GM12875 (cell line): ENCODE measurements around the gene SLC8A1.

Experiments
- H3K4me3 ChIP-seq: one replicate; pipeline ENCODE4 v1.5.1; 2011; ENCODE audit warnings: low read depth, low read length, control low read depth
- TF ChIP-seq, protein P1 (sequence below): IDR thresholded peaks from 2 replicates; pipeline ENCODE4 v1.5.1; 2011; ENCODE audit warnings: low read depth, mild to moderate bottlenecking, control low read depth, inconsistent platforms, low read length, moderate library complexity, borderline replicate concordance; ENCODE audit not compliant: insufficient read depth

Gene SLC8A1

GRCh38 chr2:40348665-40349064 lies 103.2 kb downstream of the SLC8A1 start:
- no peak overlapping the region for H3K4me3 ChIP-seq
- TF ChIP-seq, protein P1, sequence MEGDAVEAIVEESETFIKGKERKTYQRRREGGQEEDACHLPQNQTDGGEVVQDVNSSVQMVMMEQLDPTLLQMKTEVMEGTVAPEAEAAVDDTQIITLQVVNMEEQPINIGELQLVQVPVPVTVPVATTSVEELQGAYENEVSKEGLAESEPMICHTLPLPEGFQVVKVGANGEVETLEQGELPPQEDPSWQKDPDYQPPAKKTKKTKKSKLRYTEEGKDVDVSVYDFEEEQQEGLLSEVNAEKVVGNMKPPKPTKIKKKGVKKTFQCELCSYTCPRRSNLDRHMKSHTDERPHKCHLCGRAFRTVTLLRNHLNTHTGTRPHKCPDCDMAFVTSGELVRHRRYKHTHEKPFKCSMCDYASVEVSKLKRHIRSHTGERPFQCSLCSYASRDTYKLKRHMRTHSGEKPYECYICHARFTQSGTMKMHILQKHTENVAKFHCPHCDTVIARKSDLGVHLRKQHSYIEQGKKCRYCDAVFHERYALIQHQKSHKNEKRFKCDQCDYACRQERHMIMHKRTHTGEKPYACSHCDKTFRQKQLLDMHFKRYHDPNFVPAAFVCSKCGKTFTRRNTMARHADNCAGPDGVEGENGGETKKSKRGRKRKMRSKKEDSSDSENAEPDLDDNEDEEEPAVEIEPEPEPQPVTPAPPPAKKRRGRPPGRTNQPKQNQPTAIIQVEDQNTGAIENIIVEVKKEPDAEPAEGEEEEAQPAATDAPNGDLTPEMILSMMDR, result no peak

DNA sequence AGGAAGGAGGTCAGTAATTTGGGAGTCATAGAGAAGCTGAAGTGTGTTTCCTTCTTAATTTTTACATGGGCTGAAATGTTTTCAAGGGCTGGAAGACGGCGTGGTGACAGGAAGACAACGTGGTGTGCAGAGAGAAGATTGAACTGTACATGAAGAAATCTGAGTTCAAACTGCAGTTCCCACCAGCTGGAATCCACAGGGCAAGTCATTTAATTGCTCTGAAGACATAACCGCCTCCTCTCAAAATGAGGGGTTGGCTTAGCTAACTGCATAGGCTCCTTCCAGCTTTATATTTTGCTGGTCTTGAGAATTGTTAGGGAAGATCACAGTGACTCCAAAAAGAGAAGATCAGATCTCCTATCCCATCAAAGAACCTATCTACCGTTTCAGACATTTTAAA lies 103.9 kb downstream of the SLC8A1 start:
- TF ChIP-seq, protein P1, result no peak

GRCh38 chr2:40346535-40347354 lies 105.1 kb downstream of the SLC8A1 start:
- TF ChIP-seq, protein P1, result no peak

More for the DNA sequence above, 103.9 kb downstream of the SLC8A1 start:
- H3K4me3 ChIP-seq, result no peak overlapping the region

GRCh38 chr2:40344364-40344763 lies 107.5 kb downstream of the SLC8A1 start:
- TF ChIP-seq, protein P1, result no peak
- no peak overlapping the region for H3K4me3 ChIP-seq

More at GRCh38 chr2:40346535-40347354, 105.1 kb downstream of the SLC8A1 start:
- H3K4me3 ChIP-seq, result no peak overlapping the region

- TF ChIP-seq, protein P1, result no peak
- H3K4me3 ChIP-seq, result no peak overlapping the region
Measured at GRCh38 chr2:40343902-40344301, 108.0 kb downstream of the SLC8A1 start.

DNA sequence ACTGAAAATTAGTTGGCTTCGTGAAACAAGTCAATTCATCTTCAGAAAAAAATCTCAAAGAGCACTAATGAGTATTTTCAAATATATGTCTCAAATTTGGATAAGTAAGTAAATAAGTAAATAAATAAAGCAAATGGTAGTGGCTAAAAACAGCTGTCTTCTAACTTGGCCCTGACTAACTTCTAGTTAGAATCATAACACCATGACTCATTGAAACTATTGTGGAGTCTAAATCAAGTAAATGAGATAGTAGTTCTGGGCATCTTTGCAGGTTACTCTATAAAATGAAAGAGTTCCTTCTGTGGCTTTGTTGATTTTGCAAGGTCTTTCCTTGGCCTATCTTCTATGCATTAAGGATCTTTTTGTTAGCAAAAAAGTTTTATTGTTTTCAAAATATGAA lies 110.7 kb downstream of the SLC8A1 start:
- TF ChIP-seq, protein P1, result no peak
- H3K4me3 ChIP-seq, result no peak overlapping the region

GRCh38 chr2:40339026-40339425 lies 112.9 kb downstream of the SLC8A1 start:
- TF ChIP-seq, protein P1, result no peak
- H3K4me3 ChIP-seq, result no peak overlapping the region
